NCI-H446 (cell line): ENCODE measurements around the gene KIR3DL1.
"Not testable (repeated sequence)": the region's sequence is repeated elsewhere in the genome, so short reads cannot be mapped to it uniquely, and the experiment has no call there.

ENCODE experiments used
- DNase-seq, 2 experiments: peaks; one replicate each; lab custom pipeline; 2025; lab: John Stamatoyannopoulos, UW

The KIR3DL1 gene

GRCh38 chr19:54816251-54816650 is at the start of gene KIR3DL1:
TSS of gene KIR3DL1 (plus strand) at chr19:54816468.
- not testable (repeated sequence) for DNase-seq

DNA sequence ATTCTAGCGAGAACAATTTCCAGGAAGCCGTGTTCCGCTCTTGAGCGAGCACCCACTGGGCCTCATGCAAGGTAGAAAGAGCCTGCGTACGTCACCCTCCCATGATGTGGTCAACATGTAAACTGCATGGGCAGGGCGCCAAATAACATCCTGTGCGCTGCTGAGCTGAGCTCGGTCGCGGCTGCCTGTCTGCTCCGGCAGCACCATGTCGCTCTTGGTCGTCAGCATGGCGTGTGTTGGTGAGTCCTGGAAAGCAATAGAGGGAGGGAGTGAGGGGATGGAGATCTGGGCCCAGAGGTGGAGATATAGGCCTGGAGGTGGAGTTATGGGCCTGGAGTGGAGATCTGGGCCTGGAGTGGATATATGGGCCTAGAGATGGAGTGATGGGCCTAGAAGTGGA is 46.6 kb upstream of the KIR3DL1 start, which contains the start of gene KIR2DL1:
KIR2DL1 (plus strand) TSS at position 148 of the 400 bp plus-strand sequence; CDS start at position 206, 58 bp downstream.
- not testable (repeated sequence) for DNase-seq

DNA sequence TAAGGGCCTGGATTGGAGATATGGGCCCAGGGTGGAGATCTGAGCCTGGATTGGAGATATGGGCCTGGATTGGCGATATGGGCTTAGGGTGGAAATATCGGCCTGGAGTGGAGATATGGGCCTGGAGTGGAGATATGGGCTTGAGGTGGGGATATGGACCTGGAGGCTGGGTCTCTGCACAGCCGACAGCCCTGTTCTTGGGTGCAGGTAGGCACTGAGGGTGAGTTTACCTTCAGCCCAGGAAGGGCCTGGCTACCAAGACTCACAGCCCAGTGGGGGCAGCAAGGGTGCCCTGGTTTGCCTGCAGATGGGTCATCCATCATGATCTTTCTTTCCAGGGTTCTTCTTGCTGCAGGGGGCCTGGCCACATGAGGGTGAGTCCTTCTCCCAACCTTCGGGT is 45.8 kb upstream of the KIR3DL1 start:
- DNase-seq = not testable (repeated sequence)

DNA sequence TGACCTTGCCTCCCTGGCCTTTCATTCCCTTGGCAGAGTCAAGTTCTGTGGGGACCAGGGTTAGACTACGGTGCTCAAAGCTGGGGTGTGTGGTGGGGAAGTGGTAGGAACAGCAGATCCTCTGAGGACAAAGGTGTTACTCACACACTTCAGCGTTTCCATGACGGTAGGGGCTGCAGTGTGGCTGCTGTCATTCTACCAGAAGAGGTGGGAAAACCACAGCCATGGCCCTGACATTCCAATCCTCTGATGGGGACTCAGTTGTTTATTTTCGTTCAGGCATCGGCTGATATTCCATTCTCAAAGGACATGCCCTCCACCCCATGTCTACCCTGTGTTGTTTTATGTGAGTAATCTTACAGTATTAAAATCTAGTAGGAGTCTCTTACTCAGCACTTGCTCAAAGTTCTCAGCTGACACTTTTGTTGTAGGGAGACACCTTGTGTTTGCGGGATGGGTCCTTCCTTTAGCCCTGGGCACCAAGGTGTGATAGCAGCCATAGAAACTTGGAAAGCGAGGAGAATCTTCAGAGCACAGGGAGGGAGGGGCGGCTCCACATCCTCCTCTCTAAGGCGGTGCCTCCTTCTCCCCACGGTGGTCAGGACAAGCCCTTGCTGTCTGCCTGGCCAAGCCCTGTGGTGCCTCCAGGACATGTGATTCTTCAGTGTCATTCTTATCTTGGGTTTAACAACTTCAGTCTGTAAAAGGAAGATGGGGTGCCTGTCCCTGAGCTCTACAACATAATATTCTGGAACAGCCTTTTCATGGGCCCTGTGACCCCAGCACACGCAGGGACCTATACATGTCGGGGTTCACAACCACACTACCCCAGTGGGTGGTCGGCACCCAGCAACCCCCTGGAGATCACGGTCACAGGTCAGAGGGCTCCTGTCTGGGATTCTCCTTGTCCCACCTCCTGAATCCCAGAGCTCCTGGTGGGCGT is 45.0 kb upstream of the KIR3DL1 start:
- not testable (repeated sequence) for DNase-seq

DNA sequence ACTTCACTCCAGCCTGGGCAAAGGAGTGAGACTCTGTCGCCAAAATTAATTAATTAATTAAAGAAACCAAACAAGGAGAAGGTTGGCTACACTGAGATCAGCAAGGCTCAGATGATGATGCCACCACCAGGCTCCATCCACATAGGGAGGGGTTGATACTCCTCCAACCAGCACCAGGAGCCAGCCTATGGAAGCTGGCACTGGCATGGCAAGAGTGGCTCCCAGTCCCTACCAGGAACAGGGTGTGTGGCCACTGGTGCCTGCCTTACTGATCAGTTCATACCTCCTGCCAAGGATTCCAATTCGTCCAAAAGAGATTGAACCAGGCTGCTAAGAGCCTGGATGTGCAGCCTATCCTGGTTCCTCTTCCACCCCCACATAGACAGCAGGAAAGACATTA is 43.6 kb upstream of the KIR3DL1 start:
- not testable (repeated sequence) for DNase-seq

- DNase-seq = not testable (repeated sequence)
Observed at GRCh38 chr19:54775095-54775815, 41.0 kb upstream of the KIR3DL1 start.

GRCh38 chr19:54775830-54776229 is 40.4 kb upstream of the KIR3DL1 start:
- DNase-seq = not testable (repeated sequence)

DNA sequence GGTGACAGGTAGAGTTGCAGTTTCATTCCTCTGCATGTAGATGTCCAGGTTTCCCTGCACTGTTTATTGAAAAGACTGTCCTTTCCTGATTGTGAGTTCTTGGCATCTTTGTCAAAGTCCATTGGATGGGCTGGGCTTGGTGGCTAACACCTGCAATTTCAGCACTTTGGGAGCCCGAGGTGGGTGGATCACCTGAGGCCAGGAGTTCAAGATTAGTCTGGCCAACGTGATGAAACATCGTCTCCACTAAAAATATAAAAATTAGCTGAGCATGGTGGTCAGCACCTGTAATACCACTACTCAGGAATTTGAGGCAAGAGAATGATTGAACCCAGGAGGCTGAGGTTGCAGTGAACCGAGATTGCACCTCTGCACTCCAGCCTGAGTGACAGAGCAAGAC is 38.4 kb upstream of the KIR3DL1 start:
- not testable (repeated sequence) for DNase-seq

DNA sequence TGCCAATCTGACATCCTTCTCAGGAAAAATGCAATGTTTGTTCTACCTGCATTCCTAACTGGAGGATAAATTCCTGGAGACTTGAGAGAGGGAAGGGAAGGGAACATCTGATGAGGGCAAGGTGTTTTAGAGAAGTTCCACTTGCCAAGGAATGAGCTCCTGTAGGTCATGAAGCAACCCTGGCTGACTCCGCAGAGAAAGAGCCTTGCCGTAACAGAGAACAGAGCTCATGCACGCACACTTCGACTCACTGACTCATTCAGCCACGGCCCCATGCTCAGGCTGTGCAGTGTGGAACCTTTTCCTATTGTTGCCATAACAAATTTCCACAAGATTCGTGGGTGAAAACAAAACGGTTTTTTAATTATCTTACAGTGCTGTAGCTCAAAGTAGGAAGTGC is 37.4 kb upstream of the KIR3DL1 start:
- DNase-seq = not testable (repeated sequence)

GRCh38 chr19:54782916-54783315 is 33.4 kb upstream of the KIR3DL1 start:
- not testable (repeated sequence) for DNase-seq

- not testable (repeated sequence) for DNase-seq
Observed at GRCh38 chr19:54786091-54786723, 30.1 kb upstream of the KIR3DL1 start.

DNA sequence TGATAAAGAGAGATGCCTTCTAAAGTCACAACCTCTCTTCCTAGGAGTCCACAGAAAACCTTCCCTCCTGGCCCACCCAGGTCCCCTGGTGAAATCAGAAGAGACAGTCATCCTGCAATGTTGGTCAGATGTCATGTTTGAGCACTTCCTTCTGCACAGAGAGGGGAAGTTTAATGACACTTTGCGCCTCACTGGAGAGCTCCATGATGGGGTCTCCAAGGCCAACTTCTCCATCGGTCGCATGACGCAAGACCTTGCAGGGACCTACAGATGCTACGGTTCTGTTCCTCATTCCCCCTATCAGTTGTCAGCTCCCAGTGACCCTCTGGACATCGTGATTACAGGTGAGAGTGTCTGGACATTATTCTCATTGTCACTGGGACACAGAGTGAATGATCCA is 28.1 kb upstream of the KIR3DL1 start:
- not testable (repeated sequence) for DNase-seq

- no peak for DNase-seq
Observed at GRCh38 chr19:54790711-54791110, 25.6 kb upstream of the KIR3DL1 start.

DNA sequence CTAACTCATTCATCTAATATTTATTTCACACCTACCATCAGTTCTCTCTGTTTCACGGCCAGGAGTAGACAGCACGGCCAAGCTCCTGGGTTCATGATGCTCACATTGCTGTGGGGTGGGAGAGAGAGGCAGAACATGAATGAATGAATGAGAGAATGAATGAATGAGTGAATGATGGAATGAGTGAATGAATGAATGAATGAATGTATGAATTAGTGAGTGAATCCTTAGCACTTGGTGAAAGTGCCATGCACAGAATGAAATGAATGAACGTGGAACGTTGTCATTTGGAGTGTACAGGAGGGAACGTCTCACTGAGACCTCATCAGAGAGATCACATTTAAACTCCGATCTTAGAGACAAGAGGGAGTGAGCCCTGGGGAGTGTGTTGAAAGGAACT is 24.8 kb upstream of the KIR3DL1 start:
- no peak for DNase-seq

DNA sequence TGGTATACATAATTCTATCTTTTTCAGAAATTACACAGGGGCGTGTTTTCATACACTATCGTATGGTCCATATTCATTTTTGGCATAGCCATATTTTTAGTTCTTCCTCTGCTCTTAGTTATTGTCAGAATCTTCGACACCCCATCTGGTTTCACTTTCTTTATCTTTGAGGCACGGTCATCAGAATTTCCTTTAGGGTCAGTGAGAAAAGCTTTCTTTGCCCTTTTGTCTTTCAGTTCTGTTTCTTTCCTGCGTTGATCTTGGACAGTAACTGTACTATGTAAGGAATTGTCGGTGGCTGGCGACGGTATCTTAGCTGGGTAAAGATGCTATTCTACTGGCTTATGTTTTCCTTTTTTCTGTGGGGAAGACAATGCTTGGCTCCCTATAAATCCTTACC is 23.5 kb upstream of the KIR3DL1 start:
- DNase-seq = no peak

DNA sequence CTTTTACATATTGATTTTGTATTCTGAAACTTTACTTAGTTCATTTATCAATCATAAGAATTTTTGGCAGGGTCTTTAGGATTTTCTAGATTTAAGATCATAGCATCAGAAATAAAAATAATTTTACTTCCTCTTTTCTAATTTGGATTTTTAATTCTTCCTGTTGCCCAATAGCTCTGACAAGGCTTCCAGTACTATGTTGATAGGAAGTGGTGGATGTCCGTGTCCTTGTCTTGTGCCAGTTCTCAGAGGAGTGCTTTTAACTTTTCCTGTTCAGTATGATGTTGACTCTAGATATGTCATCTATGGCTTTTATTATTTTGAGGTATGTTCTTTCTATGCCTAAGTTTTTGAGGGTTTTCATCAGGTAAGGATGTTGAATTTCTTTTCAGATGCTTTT is 20.5 kb upstream of the KIR3DL1 start:
- no peak for DNase-seq

GRCh38 chr19:54803410-54803809 is 12.9 kb upstream of the KIR3DL1 start, which contains the start of gene KIR2DL4:
TSS of gene KIR2DL4 (plus strand) at chr19:54803610. CDS start at chr19:54803652, 42 bp downstream.
- no peak for DNase-seq

DNA sequence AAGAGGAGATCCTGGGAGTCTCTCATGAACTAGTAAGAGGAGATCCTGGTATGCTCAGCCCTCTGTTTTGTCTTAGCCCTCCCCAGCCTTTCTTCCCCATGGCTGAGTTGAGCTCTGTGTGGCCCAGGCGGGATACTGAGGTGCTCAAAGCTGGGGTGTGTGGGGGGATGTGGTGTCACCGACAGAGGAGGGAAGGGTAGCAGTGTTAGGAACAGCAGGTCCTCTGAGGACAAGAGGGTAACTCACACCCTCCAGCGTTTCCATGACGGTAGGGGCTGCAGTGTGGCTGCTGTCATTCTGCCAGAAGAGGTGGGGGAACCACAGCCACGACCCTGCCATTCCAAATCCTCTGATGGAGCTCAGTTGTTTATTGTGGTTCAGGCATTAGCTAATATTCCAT is 12.2 kb upstream of the KIR3DL1 start:
- DNase-seq = no peak

DNA sequence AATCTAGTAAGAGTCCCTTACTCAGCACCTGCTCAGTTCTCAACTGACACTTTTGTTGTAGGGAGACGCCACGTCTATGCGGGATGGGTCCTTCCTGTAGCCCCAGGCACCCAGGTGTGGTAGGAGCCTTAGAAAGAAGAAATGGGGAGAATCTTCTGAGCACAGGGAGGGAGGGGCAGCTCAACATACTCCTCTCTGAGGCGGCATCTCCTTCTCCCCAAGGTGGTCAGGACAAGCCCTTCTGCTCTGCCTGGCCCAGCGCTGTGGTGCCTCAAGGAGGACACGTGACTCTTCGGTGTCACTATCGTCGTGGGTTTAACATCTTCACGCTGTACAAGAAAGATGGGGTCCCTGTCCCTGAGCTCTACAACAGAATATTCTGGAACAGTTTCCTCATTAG is 11.7 kb upstream of the KIR3DL1 start:
- DNase-seq = no peak

DNA sequence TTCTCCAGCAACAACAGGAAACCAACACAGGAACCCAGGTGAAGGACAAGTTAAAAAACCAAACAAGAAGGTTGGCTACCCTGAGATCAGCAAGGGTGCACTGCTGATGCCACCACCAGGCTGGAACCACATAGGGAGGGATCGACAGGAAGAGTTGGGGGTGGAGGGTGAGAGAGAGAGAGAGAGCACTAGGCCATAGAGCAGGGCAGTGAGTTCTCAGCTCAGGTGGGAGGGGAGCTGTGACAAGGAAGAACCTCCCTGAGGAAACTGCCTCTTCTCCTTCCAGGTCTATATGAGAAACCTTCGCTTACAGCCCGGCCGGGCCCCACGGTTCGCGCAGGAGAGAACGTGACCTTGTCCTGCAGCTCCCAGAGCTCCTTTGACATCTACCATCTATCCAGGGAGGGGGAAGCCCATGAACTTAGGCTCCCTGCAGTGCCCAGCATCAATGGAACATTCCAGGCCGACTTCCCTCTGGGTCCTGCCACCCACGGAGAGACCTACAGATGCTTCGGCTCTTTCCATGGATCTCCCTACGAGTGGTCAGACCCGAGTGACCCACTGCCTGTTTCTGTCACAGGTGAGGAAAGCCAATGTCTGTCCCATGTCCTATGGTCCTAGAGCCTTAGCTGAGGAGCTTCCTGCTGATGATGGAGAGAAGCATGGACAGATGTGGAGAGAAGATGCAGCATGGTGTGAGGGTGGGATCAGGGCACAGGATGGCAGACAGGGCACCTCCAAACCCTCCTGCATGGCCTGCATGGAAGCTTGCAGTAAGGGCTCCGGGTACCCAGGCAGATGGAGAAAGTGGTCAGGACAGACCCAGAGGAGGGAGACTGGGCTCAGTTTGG is 10.4 kb upstream of the KIR3DL1 start:
- DNase-seq = no peak

- DNase-seq = no peak
Observed at GRCh38 chr19:54806516-54806838, 9.8 kb upstream of the KIR3DL1 start.
